GM12872 (cell line): ENCODE data around the gene FTO.

Experiments
- CTCF ChIP-seq: IDR thresholded peaks from 3 replicates; pipeline ENCODE4 v1.5.1; 2011; ENCODE audit warnings: low read depth, mild to moderate bottlenecking, low read length, moderate library complexity; ENCODE audit not compliant: insufficient read depth

Gene FTO

GRCh38 chr16:53673189-53673588 lies 30.8 kb upstream of the FTO start:
- TF ChIP-seq CTCF: no peak

GRCh38 chr16:53678155-53678554 lies 25.8 kb upstream of the FTO start:
- TF ChIP-seq CTCF: no peak

GRCh38 chr16:53678756-53679343 lies 25.1 kb upstream of the FTO start:
- TF ChIP-seq CTCF: no peak

- no peak for TF ChIP-seq CTCF
Measured at GRCh38 chr16:53680756-53681155, 23.2 kb upstream of the FTO start.

- TF ChIP-seq CTCF: no peak
Measured at GRCh38 chr16:53681354-53681753, 22.6 kb upstream of the FTO start.

GRCh38 chr16:53686710-53687109 lies 17.2 kb upstream of the FTO start:
- no peak for TF ChIP-seq CTCF

- no peak for TF ChIP-seq CTCF
Measured at GRCh38 chr16:53689636-53690035, 14.3 kb upstream of the FTO start.
